ENCODE measurements around the gene ACTL6B. TPM values are rescaled to one million over a fixed set of nuclear protein-coding genes. Genes with fewer than 3 reads are reported as not detected.
"Not testable (repeated sequence)": the region's sequence is repeated elsewhere in the genome, so short reads cannot be mapped to it uniquely, and the experiment has no call there.

The ACTL6B gene
- total RNA-seq (2014; rRNA removed; shearing (Covaris generic)), result not detected in 2 replicates
- polyA plus RNA-seq (2014; cell fraction: nucleus; rRNA removed), result not detected in 2 replicates

- no peak for DNase-seq (ENCODE audit: extremely low read depth, low read depth)
Observed at GRCh38 chr7:100655908-100656674, at the start of gene ACTL6B. Gene ACTL6B (minus strand): TSS chr7:100656448. CDS start chr7:100656354, 94 bp downstream.

DNA sequence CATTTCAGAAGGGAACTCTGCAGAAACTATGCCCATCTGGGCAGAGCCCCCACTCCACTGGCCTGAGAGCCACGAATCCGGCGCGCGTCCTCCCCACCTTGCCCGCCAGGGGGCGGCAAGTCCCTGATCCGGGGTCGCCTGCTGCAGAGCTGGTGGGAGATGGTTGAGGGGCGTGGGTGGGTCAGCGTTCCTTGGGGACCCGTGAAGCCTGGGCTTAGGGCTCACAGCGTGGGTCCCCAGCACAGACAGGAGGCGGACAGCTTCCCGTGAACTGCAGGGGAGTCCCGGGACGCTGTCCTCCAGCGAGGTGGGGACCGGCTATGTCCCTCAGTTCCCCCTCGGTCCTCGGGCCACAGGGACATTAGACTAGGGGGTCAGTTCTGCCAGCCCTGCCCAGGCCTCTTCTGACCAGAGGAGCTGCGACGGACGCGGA is 49.1 kb upstream of the ACTL6B start:
- peak; percentile 48 for DNase-seq (ENCODE audit: extremely low read depth, low read depth)

DNA sequence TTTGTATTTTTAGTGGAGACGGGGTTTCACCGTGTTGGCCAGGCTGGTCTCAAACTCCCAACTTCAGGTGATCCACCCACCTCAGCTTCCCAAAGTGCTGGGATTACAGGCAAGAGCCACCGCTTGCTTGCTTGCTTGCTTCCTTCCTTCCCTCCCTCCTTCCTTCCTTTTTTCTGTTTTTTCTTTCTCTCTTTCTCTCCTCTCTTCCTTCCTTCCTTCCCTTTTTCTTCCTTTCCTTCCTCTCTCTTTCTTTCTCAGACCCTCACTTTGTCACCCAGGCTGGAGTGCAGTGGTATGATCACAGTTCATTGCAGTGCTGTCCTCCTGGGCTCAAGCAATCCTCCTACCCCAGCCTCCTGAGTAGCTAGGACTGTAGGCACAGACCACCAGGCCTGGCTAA is 44.8 kb upstream of the ACTL6B start:
- DNase-seq (ENCODE audit: extremely low read depth, low read depth), result not testable (repeated sequence)

DNA sequence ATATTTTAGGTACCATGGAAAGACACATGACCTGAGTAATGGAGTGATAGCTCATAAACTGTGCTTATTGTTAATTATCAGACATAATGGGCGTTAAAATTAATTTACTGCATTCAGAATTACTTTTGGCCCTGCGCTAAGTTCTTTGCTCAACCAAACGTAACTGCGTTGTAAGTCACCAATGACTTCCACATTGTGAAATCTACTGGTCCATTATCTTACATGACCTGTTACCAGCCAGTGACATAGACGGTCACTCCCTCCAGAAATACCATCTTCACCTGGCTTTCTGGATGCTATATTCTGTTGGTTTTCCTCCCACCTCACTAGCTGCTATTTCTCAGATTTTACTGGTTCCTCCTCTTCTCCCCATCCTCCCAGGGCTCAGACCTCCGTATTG is 42.8 kb upstream of the ACTL6B start:
- DNase-seq (ENCODE audit: extremely low read depth, low read depth), result no peak

DNA sequence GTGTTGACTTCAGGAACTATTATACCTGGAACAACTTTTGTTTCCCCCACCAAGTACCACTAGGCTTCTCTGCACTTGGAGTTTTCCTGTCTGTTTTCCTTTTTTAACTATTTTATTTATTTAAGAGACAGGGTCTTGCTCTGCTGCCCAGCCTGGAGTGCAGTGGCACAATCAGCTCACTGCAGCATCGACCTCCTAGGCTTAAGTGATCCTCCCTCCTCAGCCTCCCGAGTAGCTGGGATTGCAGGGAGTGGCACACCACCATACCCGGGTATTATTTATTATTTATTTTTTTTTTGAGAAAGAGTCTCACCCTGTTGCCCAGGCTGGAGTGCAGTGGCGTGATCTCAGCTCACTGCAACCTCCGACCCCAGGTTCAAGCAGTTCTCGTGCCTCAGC is 39.9 kb upstream of the ACTL6B start:
- no peak for DNase-seq (ENCODE audit: extremely low read depth, low read depth)

DNA sequence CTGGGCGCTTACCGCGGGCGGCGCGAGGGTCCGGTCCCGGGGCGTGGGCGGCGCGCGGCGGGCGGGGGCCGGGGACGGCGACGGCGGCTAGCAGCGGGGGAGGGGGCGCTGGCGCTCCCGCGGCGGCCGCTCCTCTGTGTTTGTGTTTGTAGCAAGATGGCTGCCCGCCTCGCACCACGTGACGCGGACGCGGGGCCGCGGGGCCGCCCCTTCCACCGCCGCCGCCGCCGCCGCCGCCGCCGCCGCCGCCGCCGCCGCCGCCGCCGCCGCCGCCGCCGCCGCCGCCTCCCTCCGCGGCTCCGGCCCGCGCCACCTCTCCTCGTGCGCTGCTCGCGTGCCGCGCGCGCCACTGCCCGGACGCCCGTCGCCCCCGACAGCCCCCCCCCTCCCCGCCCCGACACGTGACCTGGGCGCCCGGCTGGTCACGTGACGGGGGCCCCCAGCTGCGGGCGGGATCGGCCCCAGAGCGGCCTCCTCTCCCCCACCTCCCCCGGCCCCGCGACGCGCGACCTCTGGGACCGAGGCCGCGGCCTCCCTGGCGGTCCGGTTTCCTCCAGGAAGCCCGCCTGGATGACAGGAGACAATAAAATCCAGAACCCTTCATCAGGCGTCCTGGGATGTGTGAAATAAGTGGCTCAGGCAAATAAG is 38.0 kb upstream of the ACTL6B start, which contains the start of gene GIGYF1:
Gene GIGYF1, minus strand, starts transcription at position 153 of the 648 bp plus-strand sequence. CDS start 6,012 bp downstream, outside the sequence.
- no peak for DNase-seq (ENCODE audit: extremely low read depth, low read depth)

DNA sequence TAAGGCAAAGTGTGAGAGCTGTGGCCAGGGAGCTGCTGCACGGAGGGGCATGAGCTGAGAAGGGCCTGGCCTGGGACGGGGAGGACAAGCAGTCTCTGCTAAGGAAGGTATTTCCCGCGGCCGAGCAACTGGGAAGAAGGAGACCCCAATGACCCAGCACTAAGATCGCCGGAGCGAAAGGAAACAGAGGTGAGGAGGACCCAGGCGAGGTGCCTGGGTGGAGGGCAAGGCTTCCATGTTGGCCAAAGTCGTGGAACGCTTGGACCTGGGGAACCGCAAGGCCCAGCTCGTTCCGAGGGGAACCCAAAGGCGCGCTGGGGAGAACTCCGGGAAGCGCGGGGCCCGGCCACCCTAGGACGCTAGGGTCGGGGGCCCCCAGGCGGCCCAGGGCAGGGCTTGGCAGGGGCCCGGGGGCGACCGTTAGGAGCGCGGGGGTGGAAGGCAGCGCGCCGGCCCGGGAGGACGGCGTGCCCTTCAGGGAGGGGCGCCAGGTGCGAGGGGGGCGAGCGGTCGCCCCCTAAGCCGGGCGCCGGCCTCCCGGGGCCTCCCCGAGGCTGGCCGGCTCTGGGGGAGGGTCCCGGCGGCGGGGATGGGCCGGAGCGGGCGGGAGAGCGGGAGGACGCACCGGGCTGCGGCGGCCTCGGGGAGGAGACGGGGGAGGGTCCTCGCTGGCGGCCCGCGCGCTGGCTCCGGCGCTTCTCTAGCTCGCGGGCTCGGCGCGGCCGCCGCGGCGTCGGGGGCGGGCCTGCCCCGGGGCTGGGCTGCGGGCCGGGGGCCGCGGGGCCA is 37.3 kb upstream of the ACTL6B start:
- no peak for DNase-seq (ENCODE audit: extremely low read depth, low read depth)

GRCh38 chr7:100692578-100692961 is 36.3 kb upstream of the ACTL6B start:
- no peak for DNase-seq (ENCODE audit: extremely low read depth, low read depth)

DNA sequence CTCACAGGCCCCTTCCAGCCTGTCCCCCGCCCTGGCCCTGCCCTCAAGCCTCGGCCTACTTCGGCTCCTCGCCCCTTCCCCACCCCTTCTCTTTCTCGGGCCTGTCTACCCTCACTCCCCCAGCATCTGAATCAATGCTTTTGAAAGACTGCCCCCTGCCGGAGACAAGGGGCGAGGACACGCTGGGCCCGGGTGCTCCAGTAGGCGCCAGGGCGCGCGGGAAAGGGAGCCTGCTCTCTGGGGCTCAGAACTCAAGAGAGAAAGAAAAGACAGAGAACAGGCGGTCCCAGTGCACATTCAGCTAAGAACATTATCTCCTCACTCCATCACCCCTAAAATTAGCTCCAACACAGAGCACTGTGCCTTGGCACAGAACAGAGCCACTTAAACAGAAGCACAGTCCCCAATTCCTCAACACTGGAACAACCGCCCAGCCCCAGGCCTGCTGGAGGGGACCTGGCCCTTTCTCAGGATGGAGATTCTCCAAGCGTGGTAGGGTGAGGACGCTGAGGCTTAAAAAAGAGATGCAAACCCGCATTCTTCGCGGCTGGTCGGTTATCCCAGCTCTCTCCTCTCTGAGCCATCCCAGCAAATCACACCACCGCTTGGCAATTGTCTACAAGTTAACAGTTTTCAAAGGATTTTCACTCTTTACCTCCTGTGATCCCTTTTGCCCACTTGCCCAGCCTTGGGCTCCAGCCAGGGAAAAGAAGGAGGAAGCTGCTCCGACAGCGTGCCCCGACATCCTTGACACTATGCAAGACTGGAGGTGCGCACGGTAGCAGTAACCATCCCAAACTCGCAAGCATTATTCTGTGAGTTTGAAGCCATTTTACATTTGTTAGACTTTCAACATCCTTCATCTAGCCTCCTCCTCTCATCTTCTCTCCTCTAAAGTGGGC is 35.7 kb upstream of the ACTL6B start:
- DNase-seq (ENCODE audit: extremely low read depth, low read depth), result peak; percentile 66

DNA sequence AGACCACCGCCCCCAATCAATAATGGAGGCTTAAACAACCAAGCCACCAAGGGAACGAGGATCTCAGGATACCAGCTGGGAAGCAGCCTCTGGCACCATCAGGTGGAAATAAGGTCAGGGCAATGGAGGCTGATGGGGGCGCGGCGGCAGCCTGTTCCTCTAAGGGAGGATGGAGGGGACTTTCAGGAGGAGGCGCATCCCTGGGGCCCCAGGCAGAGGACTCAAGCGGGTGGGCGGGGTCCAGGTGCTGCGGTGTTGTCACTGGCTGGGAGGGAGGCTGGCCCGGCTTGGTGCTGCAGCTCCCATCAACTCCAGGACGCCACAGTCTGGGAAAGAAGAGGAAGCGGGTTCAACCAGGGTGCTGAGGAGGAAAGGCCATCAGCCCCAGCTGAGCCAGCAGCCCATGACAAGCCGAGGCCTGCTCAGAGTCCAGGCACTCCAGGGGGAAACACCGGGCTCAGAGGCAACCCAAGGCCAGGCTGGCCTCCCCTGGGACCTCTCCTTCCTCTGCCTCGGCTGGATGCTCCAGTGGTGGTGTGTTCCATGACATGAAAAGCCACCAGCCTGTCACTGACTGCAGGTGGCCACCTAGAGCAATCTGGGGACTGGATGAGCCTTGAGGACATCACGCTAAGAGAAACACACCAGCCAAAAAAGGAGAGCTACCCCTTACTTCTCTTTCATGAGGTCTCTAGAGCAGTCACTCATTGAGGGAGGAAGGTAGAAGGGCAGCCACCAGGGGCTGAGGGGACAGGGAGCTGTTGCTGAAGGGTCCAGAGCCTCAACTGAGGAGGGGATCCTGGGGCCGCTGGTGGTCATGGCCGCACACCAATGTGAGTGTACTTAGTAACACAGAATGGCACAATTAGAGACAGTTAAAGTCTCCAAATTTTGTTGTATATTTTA is 33.2 kb upstream of the ACTL6B start:
- no peak for DNase-seq (ENCODE audit: extremely low read depth, low read depth)

- DNase-seq (ENCODE audit: extremely low read depth, low read depth), result no peak
Observed at GRCh38 chr7:100688326-100688860, 32.1 kb upstream of the ACTL6B start.

DNA sequence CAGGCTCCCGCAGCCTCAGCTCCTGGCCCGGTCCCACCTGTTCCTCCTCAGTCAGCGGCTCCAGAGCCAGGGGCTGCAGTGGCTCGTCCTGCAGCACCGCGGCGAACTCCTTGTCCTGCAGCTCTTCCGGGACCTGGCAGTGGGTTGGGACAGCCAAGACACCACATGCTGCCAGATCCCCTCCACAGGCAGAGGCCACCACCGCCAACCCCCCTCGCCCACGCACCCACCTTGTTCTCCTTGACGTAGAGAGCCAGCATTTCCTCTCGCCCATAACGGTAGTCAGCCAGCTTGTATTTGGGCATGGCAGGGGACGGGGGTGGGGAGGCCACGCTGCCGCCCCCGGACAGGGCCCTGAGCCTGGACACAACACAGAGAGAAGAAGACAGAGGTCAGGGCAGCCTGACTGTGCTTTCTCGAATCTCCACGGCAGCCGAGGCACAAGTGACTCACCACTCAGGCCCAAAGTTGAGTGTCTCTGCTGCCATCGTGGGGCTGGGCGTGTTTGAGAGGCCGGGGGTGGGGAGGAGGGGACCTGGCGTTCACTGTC is 31.6 kb upstream of the ACTL6B start:
- no peak for DNase-seq (ENCODE audit: extremely low read depth, low read depth)

GRCh38 chr7:100687261-100687660 is 31.0 kb upstream of the ACTL6B start:
- no peak for DNase-seq (ENCODE audit: extremely low read depth, low read depth)

DNA sequence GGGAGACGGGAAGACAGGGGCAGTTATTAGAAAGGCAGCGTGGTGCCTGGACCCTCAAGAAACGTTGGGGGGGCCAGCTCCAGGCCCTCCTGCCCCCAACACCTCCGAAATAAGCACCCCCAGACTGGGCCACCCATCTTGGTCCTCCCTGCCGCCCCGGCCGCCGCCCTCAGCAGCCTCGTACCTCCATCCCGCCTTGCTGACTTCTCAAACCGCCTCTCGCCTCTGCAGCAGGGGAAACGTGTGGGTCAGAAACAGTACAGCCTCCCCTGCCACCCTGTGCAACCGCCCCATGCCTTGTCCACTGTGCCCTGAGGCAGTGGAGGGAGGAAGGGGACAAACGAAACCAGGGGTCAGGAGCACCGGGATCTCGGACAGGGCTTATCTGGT is 30.6 kb upstream of the ACTL6B start:
- DNase-seq (ENCODE audit: extremely low read depth, low read depth), result no peak

- no peak for DNase-seq (ENCODE audit: extremely low read depth, low read depth)
Observed at GRCh38 chr7:100686201-100686821, 30.1 kb upstream of the ACTL6B start.

DNA sequence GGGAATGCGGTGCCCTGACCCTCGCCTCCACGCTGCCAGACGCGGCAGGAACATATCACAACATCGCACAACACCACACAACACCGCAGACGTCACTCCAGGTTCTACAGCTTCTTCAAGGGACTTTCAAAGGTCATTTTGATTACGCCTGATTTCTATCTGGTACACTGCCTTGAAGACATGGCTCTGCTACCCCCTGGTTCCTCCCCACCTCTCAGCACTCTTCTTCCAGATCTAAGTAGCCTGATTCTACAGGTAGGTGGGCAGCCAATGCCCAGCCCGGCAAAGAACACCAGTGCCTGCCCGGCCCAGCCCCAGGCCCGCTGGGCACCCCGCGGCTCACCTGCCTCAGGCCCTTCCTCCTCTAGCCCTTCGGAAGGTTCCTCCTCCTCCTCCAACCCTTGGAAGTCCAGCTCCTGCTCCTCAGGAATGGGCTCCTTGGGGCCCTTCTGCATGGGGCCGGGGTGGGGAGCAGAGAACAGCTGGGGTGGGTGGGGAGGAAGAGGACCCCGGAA is 29.4 kb upstream of the ACTL6B start:
- DNase-seq (ENCODE audit: extremely low read depth, low read depth), result no peak

DNA sequence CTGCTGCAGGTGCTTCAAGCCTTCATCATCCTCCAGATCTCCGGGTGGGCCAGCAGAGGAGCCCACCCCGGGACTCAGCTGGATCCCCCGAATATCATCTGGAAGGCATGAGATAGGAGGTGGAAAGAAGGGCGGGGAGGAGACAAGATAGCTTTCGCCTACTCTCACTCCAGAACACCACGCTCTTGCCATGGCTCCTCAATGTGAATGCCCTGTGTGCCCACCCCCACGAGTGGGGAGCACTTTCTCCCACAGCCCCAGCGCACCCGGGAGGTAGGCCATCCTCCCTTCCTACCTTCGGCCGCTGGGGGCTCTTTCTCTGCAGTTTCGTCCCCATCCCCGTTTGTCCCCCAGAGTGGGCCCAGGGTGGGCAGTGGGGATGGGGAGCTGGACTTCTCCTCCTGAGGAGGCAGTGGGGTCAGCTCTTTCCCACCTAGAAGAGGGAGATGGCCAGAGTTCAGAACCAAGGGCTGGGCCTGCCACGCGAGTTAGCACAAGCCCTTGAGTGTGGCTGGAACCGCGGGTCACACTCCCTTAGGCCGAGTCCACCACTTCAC is 28.9 kb upstream of the ACTL6B start:
- DNase-seq (ENCODE audit: extremely low read depth, low read depth), result no peak
